Adipose tissue (tissue), 3 donors: ENCODE results near the gene XK. TPM values are rescaled to one million over a fixed set of nuclear protein-coding genes. Genes with fewer than 3 reads are reported as not detected.

ENCODE experiments used
- H3K27ac ChIP-seq: one replicate; pipeline ENCODE4 v1.5.1; 2013; ENCODE audit warnings: low read depth, low read length
- WGBS, 3 donors: extraction: QIAGEN DNeasy Blood & Tissue Kit; methylation state at CpG; one replicate each; pipeline ENCODE4 v1.1.7; 2013; 5-methylcytosine and 5-hydroxymethylcytosine counted together
- polyA plus RNA-seq, 3 donors: library from polyadenylated mRNA; stranded (reverse); fragments of 200-250 nt; gene quantifications; one replicate each; pipeline ENCODE4 v1.2.3, GENCODE V29; 2013
- donor health status: healthy with polysubstance abuse.
- donor health status: Bipolar disorder and iron deficiency.
- donor health status: healthy.

The XK gene
- polyA plus RNA-seq, 3 donors = 0.22 to 1.9 (median 0.62) TPM

- 33 to 79% (median 53%) methylated on average over 1 of the region's 1 CpG for WGBS, 3 donors
- no peak overlapping the region for H3K27ac ChIP-seq
Observed at GRCh38 chrX:37677243-37677642, 8.3 kb upstream of the XK start.

GRCh38 chrX:37677765-37678164 lies 7.8 kb upstream of the XK start:
- WGBS, 3 donors = 87 to 96% (median 96%) methylated on average over 1 of the region's 1 CpG

GRCh38 chrX:37678574-37678973 lies 7.0 kb upstream of the XK start:
- no peak overlapping the region for H3K27ac ChIP-seq
- 68 to 98% (median 87%) methylated on average over 1 of the region's 1 CpG for WGBS, 3 donors

More at GRCh38 chrX:37677765-37678164, 7.8 kb upstream of the XK start:
- H3K27ac ChIP-seq = no peak overlapping the region

GRCh38 chrX:37679230-37679629 lies 6.4 kb upstream of the XK start:
- WGBS, 3 donors = 63 to 96% (median 77%) methylated on average over 1 of the region's 1 CpG
- H3K27ac ChIP-seq = no peak overlapping the region

- WGBS, 3 donors = 27 to 84% (median 57%) methylated on average over 1 of the region's 1 CpG
- H3K27ac ChIP-seq = no peak overlapping the region
Observed at GRCh38 chrX:37679888-37680287, 5.7 kb upstream of the XK start.

- no peak overlapping the region for H3K27ac ChIP-seq
Observed at GRCh38 chrX:37684426-37684825, 1.2 kb upstream of the XK start.

GRCh38 chrX:37684973-37685372 lies 618 bp upstream of the XK start:
- WGBS, 3 donors = 53 to 93% (median 76%) methylated on average over 3 of the region's 3 CpGs
- H3K27ac ChIP-seq = no peak overlapping the region

GRCh38 chrX:37686369-37686995 lies 891 bp downstream of the XK start:
- 43 to 76% (median 76%) methylated on average over 9 of the region's 9 CpGs for WGBS, 3 donors
- no peak overlapping the region for H3K27ac ChIP-seq

- no peak overlapping the region for H3K27ac ChIP-seq
- WGBS, 3 donors = 54 to 94% (median 77%) methylated on average over 3 of the region's 3 CpGs
Observed at GRCh38 chrX:37686996-37687395, 1.4 kb downstream of the XK start.

- H3K27ac ChIP-seq = no peak overlapping the region
Observed at GRCh38 chrX:37690119-37690518, 4.5 kb downstream of the XK start.

- H3K27ac ChIP-seq = no peak overlapping the region
- WGBS, 3 donors = 82 to 98% (median 88%) methylated on average over 3 of the region's 3 CpGs
Observed at GRCh38 chrX:37692918-37693317, 7.3 kb downstream of the XK start.

GRCh38 chrX:37697169-37697760 lies 11.7 kb downstream of the XK start:
- no peak overlapping the region for H3K27ac ChIP-seq
- 40 to 74% (median 55%) methylated on average over 1 of the region's 1 CpG for WGBS, 3 donors

GRCh38 chrX:37701588-37701987 lies 16.0 kb downstream of the XK start:
- no peak overlapping the region for H3K27ac ChIP-seq
- 64 to 85% (median 79%) methylated on average over 2 to 4 of the region's 4 CpGs for WGBS, 3 donors

GRCh38 chrX:37711991-37712390 lies 26.4 kb downstream of the XK start:
- no peak overlapping the region for H3K27ac ChIP-seq
- WGBS, 3 donors = 59 to 86% (median 63%) methylated on average over 3 of the region's 3 CpGs

- no peak overlapping the region for H3K27ac ChIP-seq
- WGBS, 3 donors = 58 to 86% (median 70%) methylated on average over 3 of the region's 3 CpGs
Observed at GRCh38 chrX:37712458-37712857, 26.9 kb downstream of the XK start.

- no peak overlapping the region for H3K27ac ChIP-seq
- 55 to 87% (median 66%) methylated on average over 2 of the region's 2 CpGs for WGBS, 3 donors
Observed at GRCh38 chrX:37714479-37714878, 28.9 kb downstream of the XK start.

GRCh38 chrX:37716602-37717001 lies 31.0 kb downstream of the XK start:
- no peak overlapping the region for H3K27ac ChIP-seq

GRCh38 chrX:37717708-37718107 lies 32.1 kb downstream of the XK start:
- no peak overlapping the region for H3K27ac ChIP-seq
- 65 to 84% (median 82%) methylated on average over 1 of the region's 1 CpG for WGBS, 3 donors

GRCh38 chrX:37722595-37722994 lies 37.0 kb downstream of the XK start:
- 52 to 74% (median 74%) methylated on average over 1 of the region's 1 CpG for WGBS, 3 donors
- no peak overlapping the region for H3K27ac ChIP-seq

- 76 to 94% (median 88%) methylated on average over 3 of the region's 3 CpGs for WGBS, 3 donors
- no peak overlapping the region for H3K27ac ChIP-seq
Observed at GRCh38 chrX:37726346-37726745, 40.8 kb downstream of the XK start.
